ENCODE data around the gene TARBP1.

TARBP1 gene

DNA sequence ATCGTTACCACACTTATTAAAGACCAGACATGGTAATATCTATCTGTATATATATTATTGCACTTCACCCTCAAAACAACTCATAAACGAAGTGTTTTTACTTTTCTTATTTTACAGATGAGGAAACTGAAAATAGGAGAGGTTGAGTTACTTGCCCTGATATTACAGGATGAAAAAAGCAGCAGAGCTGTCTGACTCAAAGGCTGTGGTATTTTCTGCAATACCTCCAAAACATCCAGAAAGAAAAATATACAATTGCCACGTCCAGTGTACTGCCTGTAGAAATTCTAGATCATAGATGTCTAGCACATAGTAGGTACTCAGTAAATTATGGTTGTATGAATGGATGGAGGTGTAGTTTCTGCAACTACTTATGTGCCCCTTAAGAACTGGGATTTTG lies 5.2 kb upstream of the TARBP1 start:
- no peak for DNase-seq

DNA sequence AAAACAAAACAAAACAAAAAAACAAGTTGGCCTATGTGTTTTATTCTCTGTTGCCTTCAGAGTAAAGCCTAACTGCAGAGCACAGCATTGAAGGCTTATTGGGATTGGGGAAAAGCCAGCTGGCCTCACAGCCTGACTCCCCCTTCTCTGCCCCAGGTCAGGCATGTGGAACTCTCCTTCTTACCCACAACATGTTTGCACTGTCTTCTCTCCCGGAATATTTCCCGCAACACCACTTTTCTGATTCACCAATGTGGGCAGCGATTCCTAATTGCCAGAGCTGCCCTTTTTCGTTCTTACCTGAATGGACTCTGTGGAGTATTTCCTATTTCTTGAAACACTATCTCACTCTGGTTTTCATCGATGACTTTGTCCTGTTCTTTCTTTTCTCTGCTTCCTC lies 2.8 kb upstream of the TARBP1 start:
- DNase-seq: no peak

DNA sequence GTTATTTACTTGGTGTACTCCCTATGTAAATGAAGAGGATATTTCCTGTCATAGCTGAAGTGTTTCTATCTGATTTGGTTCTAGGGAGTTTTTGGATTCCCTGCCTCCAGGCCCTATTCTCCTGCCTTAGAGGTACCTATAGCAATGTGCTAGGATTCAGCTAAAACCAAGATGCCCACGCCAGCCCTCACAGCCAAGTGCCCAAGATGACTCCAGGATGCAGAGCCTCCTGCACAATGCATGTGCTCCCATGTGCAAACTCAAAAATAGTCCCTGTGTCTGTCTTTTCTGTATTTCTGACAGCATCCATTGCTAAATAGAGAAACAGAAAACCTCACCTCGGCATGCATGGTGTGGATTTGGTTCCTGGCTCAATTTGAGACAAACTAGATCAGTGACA lies 887 bp upstream of the TARBP1 start:
- DNase-seq: no peak

DNA sequence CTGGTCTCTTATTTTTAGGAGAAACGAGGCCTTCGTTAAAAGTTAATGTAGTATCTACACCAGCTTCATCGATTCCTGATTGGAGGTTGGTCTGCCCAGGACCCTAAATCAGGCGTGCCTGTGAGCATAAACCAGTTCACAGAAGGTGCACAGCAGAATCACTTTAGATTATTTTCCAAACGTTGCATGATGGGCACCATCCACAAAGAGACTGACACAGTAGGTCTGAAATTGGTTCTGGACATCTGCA lies 256 bp upstream of the TARBP1 start:
- no peak for DNase-seq

DNA sequence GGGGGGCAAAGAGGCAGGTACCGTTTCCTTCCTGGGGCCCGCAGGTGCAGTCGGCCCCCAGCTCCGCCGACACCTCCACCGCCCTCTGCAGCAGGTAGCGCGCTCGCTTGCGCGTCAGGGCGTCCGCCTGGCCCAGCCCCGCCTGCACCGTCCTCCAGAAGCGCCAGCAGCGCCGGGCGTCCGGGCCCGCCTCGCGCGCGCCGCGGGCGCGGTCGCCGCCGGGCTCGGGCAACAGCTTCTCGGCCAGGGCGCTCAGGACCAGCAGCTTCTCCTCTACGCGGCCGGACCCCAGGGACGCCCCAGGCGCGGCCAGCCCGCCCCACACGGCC lies 863 bp downstream of the TARBP1 start:
- DNase-seq: peak; percentile 74

DNA sequence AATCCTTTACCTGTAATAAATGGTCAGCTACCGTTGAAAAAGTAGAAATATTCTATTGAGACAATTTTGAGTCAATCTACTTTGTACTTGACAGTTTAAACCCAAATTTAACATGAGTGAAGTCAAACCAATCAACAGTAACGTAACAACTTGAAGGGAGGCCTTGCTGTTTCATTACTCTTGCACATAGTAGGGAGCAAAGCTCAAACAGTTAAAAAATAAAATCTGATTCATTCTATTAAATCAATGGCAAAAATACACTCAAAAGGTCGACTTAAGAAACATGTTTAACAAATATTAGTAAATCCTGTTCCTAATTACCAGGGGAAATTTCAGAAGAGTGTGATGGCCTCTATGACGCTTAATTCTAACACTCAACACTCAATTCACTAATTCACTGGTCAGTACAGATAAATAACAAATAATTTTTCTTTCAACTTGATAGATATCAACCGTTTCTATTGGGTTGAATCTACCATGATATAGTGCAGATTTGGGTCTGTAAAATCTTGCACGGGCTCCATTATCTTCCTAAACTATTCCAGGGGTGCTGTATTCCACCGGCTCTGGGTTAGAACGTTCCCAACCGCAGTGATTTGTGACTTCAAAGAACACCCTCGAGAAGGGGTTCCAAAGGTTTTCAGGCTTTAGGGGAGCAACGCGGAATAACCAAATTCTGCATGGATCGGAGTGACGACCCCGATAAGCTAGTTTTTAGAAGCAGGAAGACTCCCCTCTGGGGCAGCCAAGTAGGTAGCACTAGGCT lies 1.4 kb downstream of the TARBP1 start:
- no peak for DNase-seq

DNA sequence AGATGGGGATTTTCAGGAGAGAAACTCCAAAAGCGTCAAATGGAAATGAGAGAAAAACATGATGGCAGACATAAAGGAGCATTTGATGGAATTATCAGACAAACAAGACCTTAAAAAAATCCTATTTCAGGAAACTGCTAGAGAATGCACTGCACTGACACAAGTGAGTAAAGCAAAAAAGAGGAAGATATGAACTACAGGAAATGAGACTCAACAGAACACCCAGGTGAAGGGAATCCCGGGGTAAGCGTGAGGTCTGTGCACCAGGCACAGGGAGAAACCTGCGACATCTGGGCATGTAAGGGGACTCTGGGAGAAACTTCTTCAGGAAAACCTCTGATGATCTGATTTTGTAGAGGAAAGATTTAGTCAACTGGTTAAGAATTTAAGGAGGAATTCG lies 2.8 kb downstream of the TARBP1 start:
- DNase-seq: no peak

DNA sequence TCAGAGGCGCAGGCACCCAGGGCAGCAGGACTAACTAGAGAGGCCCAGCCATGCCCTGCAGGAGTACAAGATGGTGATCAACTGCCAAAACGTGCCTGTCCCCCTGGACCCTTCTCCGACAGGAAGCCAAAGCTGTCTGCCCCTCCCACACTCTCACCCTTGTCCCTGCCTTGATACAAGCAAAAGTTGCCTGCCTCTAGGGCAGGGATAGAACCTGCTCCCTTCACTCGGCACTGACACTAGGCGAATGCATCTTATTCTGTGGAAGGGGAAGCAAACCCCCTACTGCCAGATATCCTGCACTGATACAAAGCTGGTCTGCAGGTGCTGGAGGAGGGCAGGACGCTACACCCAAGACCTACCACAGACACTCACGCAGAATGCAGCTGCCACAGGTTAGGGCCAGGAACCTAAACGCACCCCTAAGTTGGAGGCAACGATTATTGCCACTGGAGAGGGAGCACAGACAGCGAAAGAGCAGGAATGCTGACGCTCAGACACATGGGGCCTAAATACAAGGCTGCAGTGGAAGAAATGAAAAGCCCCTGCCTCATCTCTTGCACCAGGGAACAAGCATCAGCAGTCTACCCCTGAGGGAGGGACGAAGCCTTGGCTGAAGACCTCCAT lies 3.7 kb downstream of the TARBP1 start:
- no peak for DNase-seq

DNA sequence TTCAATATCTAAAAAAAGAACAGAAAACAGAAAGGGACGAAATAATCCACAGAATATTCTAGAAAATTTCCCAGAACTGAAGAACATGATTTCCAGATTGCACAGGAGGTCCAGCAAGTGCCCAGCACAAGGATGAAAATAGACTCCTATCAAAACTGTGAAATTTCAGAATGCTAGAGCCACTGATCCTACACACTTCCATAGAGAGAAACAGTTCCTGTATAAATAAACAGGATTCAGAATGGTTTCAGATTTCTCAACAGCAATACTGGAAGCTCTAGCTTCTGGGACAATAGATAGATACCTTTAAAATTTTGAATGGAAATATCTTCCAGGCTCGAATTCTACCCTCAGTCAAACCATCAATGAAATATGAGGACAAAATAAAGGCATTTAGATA lies 4.6 kb downstream of the TARBP1 start:
- no peak for DNase-seq

DNA sequence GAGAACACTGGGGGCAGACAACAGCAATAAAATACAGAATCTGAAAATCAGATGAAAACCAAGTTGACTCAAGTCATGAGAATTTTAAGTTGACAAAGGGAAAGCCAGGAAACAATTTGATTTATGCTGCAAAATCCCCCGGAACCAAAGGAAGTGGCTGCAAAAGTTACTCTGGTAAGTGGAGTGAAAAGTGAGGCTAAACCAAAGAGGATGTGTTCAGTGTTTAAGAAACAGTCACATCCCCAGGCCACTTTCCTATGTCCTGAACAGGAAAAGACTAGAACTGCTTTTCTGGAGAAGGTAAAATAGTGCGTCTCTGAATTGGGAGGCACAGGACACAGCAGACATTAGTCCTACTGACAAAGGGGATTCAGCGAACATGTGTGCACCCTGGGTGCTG lies 5.9 kb downstream of the TARBP1 start:
- no peak for DNase-seq

DNA sequence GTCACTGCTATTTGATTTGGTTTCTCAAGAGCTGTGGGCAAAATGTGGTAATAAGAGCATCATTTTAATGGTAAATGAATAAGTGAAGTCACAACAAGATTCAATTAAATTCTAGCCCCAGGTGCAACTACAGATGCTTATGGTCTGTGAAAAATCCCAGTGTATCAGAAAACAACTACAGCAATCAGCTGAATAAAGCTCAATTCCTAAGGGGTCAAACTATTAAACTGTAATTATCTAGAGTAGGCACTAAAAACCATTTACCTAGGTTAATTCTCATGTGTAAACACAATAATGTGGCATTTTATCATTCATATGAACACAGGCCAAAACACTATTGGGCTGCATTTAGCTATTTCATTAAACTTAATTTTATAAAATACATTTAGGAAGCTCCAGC lies 9.6 kb downstream of the TARBP1 start:
- no peak for DNase-seq

DNA sequence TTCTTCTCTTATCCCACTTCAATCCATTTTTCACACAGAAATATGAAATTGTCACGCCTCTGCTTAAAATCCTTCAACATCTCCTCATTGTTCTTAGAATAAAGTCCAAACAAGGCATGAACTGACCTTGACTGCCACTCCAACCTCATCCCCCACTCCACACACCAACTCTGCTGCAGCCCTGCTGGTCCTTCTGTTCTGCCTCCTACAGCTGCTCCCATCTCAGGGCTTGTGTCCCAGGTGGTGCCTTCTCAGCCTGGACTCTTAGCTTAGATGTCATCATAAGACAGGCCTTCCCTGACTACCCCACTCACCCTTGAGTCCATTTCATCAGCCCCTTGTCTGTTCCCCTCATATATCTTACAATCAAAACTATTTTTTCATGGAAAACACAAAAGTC lies 10.4 kb downstream of the TARBP1 start:
- no peak for DNase-seq

DNA sequence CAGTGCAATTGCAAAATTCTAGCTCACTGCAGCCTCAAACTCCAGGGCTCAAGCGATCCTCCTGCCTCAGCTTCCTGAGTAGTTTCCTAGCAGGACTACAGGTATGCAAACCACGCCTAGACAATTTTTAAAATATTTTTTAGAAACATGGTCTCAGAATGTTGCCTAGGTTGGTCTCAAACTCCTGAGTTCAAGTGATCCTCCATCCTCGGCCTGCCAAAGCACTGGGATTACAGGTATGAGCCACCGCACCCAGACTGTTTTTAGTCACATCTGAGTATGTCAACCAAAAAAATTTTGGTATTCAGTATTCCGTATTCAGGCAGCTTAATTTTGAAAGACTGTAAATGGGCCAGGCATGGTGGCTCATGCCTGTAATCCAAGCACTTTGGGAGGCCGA lies 11.2 kb downstream of the TARBP1 start:
- no peak for DNase-seq

DNA sequence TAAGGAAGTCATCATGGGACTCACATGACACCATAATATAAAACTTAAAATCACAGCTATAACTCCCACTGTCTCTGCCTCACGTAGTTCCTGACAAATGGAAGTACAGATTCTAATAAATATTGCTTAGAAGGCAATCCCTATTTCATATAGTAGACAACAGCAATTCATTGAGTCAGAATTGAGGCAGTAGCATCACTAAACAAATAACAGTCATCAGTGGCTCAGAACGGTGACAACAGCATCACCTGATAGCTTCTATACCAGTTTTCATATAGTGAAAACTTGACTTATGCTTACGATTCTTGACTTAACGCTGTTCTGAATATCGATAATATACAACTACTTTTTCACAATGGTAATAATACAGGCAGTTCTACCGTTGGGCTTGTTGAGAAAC lies 12.0 kb downstream of the TARBP1 start:
- no peak for DNase-seq

DNA sequence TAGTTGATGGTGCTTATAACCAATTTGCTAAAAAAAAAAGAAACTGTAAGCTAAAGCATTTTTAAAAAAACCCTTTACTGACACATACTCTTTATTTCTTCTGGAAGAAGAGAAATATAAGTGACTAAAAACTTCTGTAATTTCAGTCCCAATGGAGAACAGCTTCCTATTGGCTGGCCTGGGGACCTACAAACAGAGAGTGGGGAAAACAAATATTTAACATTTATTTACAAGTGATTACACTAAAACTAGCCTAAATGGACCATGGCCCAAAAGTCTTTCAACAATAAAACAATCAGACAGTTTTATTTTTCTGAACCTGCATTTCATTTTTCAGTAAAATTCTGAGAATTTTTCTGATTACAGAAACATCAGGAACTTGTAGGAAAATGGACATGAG lies 15.2 kb downstream of the TARBP1 start:
- no peak for DNase-seq

DNA sequence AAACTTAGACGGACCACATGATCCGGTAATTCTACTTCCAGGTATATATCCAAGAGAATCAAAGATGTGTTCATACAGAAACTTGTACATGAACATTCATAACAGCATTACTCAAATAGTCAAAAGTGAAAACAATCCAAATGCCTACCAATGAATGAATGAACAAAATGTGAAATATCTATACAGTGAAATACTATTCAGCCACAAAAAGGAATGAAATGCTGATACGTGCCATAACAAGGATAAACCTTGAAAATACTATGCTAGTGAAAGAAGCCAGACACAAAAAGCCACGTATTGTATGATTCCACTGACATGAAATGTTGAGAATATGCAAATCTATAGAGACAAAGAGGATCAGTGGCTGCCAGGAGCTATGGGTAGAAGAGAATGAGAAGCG lies 18.3 kb downstream of the TARBP1 start:
- no peak for DNase-seq

DNA sequence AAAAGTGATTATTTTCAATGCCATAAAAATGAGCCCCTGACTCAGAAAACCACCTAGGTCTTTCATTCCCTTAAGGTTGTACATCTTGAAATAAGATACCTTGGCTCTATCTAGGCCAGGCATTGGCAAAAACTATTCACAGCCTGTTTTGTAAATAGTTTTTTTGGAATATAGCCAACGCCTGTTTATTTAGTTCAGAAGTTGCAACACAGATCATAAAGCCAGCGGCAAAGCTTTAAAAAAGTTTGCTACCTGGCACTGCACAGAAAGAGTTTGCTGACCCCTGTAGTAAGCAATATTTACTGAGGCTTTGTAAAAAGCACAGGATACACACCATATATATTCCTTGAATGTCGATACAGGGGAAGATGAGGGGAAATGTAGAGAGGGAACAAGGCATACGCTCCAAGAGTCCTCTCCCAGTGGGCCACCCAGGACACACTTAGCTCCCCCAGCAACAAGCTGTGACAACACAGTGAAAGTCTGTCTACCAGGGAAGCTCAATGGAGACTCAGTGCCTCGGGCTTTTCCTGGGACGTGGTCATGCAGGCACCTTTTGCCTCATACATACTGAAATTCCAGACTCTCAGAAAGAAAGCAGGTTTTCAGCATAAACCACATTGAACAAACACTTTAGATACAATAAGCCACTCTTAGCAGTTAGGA lies 20.5 kb downstream of the TARBP1 start:
- no peak for DNase-seq

DNA sequence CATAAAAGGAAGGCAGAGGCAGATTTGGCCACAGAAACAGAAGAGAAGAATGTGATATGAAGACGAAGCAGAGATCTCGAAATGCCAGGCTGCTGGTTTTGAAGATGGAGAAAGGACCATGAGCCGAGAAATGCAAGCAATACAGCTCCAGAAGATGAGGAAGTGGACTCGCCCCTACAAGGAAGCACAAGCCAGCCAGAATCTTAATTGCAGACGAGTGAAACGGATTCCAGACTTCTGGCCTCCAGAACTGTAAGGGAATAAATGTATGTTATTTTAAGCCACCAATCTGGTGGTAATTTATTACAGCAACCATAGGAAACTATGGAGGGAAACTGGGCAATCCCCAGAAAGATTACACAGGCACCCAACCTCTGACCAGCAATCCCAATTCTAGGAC lies 24.1 kb downstream of the TARBP1 start:
- DNase-seq: no peak

DNA sequence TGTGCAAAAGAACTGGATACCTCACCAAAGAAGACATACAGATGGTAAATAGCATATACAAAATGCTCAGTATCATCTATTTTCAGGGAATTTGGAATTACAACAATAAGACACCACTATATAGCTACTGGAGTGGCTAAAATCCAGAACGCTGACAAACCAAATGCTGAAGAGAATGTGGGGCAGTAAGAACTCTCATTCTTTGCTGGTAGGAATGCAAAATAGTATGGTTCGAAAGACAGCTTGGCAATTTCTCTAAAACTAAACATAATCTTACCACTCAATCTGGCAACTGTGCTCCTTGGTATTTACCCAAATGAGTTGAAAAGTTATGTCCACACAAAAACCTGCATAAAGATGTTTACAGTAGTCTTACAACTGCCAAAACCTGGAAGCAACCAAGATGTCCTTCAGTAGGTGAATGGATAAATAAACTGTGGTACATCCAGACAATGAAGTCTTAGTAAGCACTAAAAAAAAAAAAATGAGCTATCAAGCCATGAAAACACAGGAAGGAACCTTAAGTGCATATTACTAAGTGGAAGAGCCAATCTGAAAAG lies 26.5 kb downstream of the TARBP1 start:
- DNase-seq: no peak

DNA sequence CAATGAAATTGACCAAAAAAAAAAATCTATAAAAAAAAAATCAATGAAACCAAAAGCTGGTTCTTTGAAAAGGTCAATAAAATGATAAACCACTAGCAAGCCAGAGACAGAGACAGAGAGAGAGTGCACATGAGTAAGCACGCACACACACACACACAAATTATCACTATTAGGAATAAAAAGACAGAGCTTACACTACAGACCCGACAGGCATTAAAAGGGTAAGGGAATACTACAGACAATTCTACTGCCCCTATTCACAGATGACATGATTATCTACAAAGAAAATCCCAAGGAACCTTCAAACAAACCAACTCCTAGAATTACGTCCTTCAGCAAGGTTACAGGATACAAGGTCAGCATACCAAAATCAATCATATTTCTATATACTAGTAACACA lies 38.6 kb downstream of the TARBP1 start:
- DNase-seq: no peak

DNA sequence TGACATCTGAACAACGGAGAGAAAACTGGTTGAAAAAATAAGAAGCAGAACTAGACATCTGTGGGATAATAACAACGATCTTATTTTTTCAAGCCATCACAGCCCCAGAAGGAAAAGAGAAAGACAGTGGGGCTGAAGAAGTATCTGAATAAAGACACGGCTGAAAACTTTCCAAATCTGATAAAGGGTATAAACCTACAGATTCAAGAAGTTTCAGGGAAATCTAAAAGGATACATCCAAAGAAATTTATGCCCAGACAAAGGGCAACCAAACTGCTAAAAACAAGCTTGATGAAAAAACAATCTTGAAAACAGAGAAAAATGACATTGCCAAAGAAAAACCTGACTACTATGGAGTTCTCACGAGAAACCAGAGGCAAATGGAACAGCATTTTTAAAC lies 40.4 kb downstream of the TARBP1 start:
- DNase-seq: no peak

DNA sequence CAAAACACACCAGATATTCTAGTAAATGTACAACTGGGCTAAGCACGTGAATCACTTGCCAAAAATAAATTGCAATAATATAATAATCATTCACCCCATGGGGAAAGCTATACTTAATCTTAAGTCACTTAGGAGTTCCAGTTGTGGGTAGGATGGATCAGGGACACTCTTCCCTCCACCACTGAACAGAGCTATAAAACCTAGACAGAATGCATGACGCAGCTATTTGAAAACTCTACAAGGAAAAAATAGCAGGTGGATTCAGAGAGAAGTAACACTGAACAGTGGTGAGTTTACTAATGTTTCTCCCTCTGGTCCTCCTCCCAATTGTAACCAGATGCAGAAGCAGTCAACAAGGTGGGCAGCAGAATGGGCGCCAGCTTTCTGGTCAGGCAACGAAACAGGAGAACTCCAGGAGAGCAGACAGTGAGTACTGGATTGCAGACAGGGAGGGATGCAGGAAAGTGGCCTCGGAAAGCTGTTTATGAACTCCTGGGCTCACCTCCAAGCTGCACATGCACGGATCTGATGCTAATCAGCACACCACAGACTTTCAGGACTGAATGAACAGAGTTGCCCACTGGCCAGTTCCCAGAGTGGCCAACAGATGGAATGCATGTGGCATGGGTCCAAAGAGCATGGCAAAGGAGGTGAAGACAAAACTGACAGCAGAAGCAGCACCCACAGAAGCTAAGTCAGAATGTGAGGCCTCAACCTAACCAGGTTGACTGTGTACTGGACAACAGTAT lies 41.4 kb downstream of the TARBP1 start:
- DNase-seq: no peak

DNA sequence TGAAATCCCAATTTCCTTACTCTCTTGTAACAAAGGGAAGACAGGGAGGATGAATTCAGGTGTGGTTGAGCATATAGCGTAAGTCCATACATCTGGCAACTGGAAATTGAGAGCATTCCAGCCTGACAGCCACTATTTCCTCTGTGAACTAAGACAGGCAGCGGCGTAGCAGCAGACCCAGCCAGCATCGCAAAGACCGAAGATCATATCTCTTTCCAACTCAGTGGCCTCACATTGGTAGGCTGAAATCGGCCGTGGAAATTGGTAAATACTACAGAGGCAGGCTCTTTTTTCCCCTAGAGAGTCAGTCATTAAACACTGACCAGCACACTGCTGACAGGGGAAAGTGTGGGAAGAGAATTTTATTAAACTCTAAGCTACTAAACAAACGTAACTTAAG lies 43.4 kb downstream of the TARBP1 start:
- no peak for DNase-seq

DNA sequence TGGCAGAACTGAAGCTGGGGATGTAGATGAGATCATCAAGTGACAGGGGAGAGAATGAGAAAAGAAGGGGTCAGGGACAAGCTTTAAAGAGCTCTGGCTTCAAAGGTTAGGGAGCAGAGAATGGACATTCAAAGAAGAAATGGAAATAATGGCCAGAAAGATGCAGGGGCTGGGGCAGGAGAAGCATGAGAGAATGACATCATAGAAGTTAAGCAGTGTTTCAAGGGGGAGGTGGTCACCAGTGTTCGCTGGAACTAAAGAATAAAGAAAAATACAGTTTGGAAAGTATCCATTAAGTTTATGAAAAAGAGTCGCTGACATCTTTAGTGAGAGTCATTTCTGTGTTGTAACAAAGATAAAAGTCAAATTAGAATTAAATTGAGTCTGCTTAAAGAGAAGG lies 44.3 kb downstream of the TARBP1 start:
- no peak for DNase-seq

Measured in CD4-positive, alpha-beta T cell treated with Interleukin-15 for 1 hour (primary cell).